GM18505 (cell line): Measurements from ENCODE around the gene CDH4.

Experiments used
- ATAC-seq: cut with Tn5 transposase; IDR thresholded peaks from one replicate; pipeline ENCODE4 v1.9.1; 2021; ENCODE audit not compliant: unreplicated experiment
- POLR2A ChIP-seq: IDR thresholded peaks from 4 replicates; pipeline ENCODE4 v1.6.1; 2011; ENCODE audit warnings: borderline replicate concordance; ENCODE audit not compliant: insufficient read depth, insufficient read length; ENCODE audit errors: extremely low read depth

The CDH4 gene

DNA sequence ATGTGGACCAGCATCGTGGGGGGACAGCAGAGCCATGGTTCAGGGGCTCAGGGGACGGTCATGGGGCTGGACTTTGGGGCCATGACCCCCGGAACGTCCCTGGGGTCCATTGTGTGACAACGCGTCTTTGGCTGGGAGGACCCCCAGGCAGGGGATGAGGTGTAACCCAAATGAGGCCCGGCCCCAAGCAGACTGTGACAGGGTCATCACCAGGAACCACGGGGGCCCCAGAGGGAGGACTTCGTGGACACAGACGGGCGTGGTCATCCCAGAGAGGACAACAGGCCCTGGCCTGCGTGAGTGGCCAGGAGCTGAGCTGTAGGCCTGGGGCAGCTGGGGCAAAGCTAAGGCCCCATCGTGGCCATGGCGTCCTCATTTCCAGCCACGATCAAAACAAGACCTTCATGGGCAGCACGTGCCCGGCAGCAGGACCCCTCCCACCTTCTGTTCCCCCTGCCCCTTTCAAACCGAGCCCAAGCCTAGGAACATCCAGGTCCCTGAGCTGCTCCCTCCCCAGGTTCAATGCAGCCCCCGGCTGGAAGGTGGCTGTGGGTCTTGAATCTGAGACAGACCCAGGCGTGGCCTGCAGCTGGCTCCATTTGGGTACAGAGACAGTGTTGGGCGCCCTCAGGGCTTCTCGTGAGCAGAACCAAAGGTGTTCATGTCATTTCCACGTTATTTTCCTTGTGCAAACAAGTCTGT is 625.9 kb downstream of the CDH4 start:
- ATAC-seq = no peak
- no peak for TF ChIP-seq POLR2A

- no peak for ATAC-seq
- no peak for TF ChIP-seq POLR2A
These were observed 626.6 kb downstream of the CDH4 start for GRCh38 chr20:61878478-61879302.

- ATAC-seq = no peak
- TF ChIP-seq POLR2A = no peak
These were observed 627.2 kb downstream of the CDH4 start for GRCh38 chr20:61879303-61879620.

DNA sequence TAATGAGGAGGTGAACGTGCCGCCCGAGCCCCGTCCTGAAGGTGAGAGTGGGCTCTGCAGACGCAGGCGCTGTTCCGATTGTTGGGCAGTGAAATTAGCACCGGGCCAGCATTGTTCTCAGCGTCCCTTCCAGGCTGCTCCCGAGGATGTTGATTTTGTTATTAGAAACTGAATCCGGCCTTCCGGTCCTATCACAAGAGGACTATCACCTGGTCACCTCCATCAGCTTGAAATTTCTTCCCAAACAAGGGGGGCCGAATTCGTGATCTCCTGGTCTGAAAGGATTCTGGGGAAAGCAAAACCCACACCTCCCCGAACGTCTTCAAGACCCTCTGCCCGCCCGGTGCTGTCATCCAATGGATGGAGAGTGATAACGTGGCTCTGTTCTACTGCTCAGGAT is 627.6 kb downstream of the CDH4 start:
- no peak for TF ChIP-seq POLR2A
- ATAC-seq = no peak

DNA sequence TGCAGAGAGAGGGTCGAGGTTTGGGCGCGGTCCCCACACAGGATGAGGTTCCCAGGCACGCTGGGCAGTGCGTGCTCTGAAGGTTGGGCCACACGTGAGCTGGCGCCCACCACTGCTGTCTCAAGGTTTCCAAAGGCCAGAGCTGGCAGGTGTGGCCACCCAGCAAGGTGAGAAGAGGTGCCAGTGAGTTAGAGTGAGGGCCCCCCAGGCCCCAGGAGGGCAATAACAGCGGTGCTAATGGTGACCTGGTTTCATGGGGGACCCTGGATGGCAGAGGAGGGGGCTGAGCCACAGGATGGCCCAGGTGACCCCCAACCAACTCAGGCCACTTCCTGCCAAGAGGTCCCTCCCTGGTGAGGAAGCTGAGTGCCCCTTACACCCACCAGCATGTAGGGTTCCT is 628.6 kb downstream of the CDH4 start:
- no peak for ATAC-seq
- TF ChIP-seq POLR2A = no peak

- ATAC-seq = no peak
- no peak for TF ChIP-seq POLR2A
These were observed 629.4 kb downstream of the CDH4 start for GRCh38 chr20:61881416-61881815.

- ATAC-seq = no peak
- no peak for TF ChIP-seq POLR2A
These were observed 629.8 kb downstream of the CDH4 start for GRCh38 chr20:61881861-61882260.

DNA sequence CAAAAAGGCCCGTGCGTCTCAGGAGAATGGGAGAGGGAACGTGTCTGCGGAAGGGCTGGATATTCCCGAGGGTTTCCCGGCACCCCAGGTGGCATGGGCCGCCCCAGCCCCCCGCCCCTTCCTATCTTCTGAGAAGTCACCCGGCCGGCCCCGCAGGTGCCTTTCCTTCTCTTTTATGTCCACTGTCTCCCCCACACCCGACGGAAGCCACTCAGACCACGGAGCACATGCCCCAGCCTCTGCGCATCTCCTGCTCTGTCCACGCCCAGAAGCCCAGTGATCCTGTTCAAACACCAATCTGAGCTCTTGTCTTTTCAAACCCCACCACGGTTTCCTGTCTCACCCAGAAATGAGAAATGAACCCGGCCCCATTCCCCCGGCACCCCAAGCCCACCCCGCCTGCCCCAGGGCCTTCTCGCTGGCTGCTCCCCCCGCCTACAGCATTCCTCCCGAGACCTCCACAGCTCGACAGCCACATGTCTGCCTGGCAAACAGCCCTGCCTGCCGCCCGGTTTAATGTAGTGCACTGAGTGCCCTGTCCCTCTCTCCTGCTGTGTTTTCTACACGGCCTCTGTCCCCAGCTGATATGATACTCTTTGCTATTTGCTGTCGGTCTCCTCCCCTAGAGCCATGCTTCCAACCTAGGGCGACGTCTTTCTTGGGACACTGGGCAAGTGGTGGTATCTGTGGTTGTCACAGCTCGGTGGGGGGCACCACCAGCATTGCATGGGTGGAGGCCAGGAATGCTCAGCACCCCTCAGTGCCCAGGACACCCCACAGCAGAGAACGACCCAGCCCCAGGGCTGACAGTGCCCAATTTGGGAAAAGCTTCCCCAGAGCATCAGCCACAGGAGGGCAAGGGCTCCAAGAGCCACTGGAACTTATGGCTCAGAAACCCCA is 630.9 kb downstream of the CDH4 start:
- TF ChIP-seq POLR2A = no peak
- no peak for ATAC-seq

DNA sequence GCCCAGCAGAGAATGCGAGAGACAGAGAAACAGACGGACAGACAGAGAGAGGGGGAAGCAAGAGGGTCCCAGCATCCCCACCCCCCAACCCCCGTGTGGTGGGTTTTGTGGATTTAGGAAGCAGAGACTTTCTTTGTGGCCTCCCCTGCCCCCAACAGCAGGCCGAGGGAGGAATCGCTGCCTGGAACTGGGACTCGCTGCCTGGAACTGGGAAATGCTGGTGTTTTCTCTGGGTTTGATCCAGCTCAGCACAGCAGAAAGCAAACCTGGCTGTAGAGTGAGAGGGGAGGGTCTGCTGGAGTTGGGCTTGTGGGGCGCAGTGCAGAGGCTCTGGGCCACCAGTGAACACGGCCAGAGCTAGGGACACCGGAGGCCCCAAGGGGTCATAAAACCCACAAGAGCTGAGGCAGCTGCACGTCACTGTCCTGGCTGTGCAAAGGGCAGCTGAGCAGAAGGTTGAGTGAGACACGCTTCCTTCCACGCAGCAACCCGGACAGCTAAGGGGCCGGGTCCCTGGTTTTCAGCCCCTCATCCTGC is 631.9 kb downstream of the CDH4 start:
- ATAC-seq = no peak
- no peak for TF ChIP-seq POLR2A

DNA sequence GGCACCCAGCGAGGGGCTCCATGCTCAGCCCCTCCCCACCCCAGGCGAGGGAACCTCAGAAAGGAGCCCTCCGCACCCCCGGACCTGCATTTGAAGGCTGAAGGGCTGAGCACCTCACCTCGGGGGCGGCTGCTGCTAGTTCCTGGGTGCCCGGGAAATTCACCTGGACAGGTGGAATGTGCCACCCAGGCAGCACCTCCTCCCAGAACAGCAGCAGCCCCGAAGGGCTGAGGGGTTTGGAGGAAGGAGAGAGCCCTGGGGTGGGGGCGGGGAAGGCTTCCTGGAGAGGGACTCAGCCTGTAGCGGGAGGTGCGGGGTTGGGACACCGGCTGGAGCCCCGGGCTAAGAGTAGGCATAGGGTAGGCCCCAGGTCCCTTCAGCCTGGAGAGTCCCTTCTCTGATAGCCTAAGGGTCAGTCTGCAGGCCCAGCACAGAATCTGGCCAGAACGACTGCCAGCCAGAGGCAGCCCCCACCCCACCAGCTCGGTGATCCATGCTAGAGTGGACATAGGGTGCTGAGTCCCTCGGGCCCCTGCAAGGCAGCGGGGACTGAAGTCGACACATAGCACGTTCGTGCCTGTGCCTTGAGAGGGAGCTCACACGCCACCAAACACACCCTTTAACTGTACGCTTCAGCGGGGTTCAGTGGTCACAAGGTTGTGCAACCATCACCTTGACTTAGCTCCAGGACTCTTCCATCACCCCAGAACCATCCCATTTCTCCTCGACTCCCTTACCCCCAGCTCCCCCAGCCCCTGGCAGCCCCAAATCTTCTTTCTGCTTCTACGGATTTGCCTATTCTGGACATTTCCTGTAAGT is 632.7 kb downstream of the CDH4 start:
- no peak for ATAC-seq
- TF ChIP-seq POLR2A = no peak

DNA sequence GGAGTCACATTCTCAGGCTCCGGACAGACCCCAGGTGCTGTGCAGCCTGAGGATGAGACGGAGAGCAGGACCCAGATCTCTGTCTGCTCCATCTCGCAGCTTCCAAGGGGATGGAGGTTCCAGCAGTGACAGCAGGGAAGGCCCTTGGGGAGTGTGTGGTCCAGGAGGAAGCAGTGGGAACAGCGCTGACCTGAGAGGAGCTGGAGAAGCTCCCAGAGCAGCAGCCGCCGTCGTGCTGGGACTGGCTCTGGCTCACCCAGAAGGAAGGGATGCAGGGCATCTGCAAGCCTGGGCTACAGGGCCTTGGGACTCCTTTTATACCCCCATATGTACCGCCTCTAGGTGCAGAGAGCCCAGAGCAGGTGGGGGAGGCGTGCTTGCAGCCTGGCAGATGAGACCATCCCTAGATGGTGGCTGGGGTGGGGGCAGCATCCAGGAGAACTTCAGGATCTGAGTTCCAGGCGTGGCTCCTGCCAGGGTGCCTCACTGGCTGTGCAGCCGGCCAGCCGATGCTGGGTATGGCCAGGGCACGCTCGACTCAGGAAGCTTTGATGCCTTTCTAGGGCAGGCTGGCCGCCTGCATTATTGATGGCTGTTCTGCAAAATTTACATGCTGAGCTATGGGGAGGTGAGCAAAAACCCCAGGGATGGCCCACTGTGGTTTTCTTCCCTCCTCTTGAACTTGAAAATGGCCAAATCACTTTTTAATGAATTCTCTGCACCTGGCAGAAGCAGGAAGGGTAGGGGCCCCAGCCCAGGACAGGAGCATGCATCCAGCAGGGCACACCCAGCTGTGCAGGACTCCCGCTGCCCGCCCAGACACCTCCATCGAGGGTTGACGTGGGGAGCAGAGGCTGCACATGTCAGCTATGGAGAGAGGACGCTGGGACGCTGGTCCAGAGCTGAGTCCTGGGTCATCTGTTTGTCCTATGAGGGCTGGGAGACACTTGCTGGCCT is 634.0 kb downstream of the CDH4 start:
- TF ChIP-seq POLR2A = no peak
- ATAC-seq = no peak
